ENCODE measurements around the gene POLR2I.
"Not testable (repeated sequence)": the region's sequence is repeated elsewhere in the genome, so short reads cannot be mapped to it uniquely, and the experiment has no call there.

POLR2I gene

GRCh38 chr19:36131221-36131620, 16.5 kb upstream of the POLR2I start:
- DNase-seq (ENCODE audit: low spot score) = not testable (repeated sequence)

GRCh38 chr19:36128392-36128736, 13.7 kb upstream of the POLR2I start:
- DNase-seq (ENCODE audit: low spot score) = no peak

GRCh38 chr19:36125557-36125956, 10.9 kb upstream of the POLR2I start:
- DNase-seq (ENCODE audit: low spot score) = no peak

GRCh38 chr19:36121486-36122124, 6.9 kb upstream of the POLR2I start:
- DNase-seq (ENCODE audit: low spot score) = no peak

GRCh38 chr19:36120984-36121358, 6.3 kb upstream of the POLR2I start:
- DNase-seq (ENCODE audit: low spot score) = no peak

GRCh38 chr19:36120092-36120983, 5.7 kb upstream of the POLR2I start:
- DNase-seq (ENCODE audit: low spot score) = no peak

- no peak for DNase-seq (ENCODE audit: low spot score)
These were observed 1.6 kb upstream of the POLR2I start for GRCh38 chr19:36116344-36116637.

GRCh38 chr19:36115453-36116343, 1.0 kb upstream of the POLR2I start, which contains the start of gene TBCB:
Gene TBCB, plus strand, starts transcription at chr19:36115468. Its CDS starts 93 bp downstream, at chr19:36115561.
- DNase-seq (ENCODE audit: low spot score) = no peak

- peak; percentile 36 for DNase-seq (ENCODE audit: low spot score)
These were observed 568 bp downstream of the POLR2I start for GRCh38 chr19:36113894-36114720.

- DNase-seq (ENCODE audit: low spot score) = no peak
These were observed 1.2 kb downstream of the POLR2I start for GRCh38 chr19:36113425-36113824.

GRCh38 chr19:36112678-36113077, 2.0 kb downstream of the POLR2I start:
- no peak for DNase-seq (ENCODE audit: low spot score)

GRCh38 chr19:36111200-36111539, 3.5 kb downstream of the POLR2I start:
- no peak for DNase-seq (ENCODE audit: low spot score)

- no peak for DNase-seq (ENCODE audit: low spot score)
These were observed 4.0 kb downstream of the POLR2I start, which contains the start of gene OVOL3 for GRCh38 chr19:36110487-36111199. Gene OVOL3, plus strand, starts transcription at chr19:36111143. Its CDS starts 60 bp downstream, at chr19:36111203.

GRCh38 chr19:36108684-36109083, 6.0 kb downstream of the POLR2I start:
- DNase-seq (ENCODE audit: low spot score) = no peak

GRCh38 chr19:36106991-36107390, 7.7 kb downstream of the POLR2I start:
- no peak for DNase-seq (ENCODE audit: low spot score)

GRCh38 chr19:36106441-36106840, 8.2 kb downstream of the POLR2I start:
- no peak for DNase-seq (ENCODE audit: low spot score)

- no peak for DNase-seq (ENCODE audit: low spot score)
These were observed 10.7 kb downstream of the POLR2I start for GRCh38 chr19:36103842-36104552.

GRCh38 chr19:36103040-36103626, 11.5 kb downstream of the POLR2I start:
- no peak for DNase-seq (ENCODE audit: low spot score)

GRCh38 chr19:36101550-36102327, 12.9 kb downstream of the POLR2I start:
- DNase-seq (ENCODE audit: low spot score) = no peak

Data from putamen (tissue), 1 donor.